ENCODE measurements around the gene CHCHD10. TPM values are rescaled to one million over a fixed set of nuclear protein-coding genes. Genes with fewer than 3 reads are reported as not detected.

The CHCHD10 gene
- total RNA-seq, 1 experiment from 2014 or later, result 198 TPM

DNA sequence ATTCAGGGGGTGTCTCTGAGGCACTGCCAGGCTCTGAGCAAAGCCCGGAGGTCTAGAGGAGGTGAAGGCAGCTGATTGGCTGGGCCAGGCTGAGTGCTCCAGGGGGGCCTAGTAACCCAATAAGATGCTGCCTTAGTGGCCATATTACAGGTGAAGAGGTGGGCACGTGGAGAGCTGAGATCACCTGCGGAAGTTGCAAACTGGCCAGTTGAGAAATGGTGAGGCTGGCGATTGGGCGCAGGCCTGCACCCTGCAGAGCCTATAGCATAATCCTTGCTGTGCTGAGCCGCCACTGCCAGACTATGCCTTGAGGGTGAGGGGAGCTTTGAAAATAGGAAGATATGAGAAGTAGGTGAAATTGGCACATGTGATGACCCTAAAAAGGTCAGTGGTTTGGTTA lies 49.4 kb upstream of the CHCHD10 start (continued):
- TF ChIP-seq, protein P1, sequence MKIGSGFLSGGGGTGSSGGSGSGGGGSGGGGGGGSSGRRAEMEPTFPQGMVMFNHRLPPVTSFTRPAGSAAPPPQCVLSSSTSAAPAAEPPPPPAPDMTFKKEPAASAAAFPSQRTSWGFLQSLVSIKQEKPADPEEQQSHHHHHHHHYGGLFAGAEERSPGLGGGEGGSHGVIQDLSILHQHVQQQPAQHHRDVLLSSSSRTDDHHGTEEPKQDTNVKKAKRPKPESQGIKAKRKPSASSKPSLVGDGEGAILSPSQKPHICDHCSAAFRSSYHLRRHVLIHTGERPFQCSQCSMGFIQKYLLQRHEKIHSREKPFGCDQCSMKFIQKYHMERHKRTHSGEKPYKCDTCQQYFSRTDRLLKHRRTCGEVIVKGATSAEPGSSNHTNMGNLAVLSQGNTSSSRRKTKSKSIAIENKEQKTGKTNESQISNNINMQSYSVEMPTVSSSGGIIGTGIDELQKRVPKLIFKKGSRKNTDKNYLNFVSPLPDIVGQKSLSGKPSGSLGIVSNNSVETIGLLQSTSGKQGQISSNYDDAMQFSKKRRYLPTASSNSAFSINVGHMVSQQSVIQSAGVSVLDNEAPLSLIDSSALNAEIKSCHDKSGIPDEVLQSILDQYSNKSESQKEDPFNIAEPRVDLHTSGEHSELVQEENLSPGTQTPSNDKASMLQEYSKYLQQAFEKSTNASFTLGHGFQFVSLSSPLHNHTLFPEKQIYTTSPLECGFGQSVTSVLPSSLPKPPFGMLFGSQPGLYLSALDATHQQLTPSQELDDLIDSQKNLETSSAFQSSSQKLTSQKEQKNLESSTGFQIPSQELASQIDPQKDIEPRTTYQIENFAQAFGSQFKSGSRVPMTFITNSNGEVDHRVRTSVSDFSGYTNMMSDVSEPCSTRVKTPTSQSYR (CRISPR knock-in tag; IDR thresholded peaks at IDR 0.05), result no peak
- TF ChIP-seq ELF4 (CRISPR knock-in tag; IDR thresholded peaks at IDR 0.05; ENCODE audit: low read depth) (no peak), E2F1 (CRISPR knock-in tag; IDR thresholded peaks at IDR 0.05) (no peak), ZNF425 (CRISPR knock-in tag; conservative IDR thresholded peaks at IDR 0.05) (no peak), IRF2 (CRISPR knock-in tag; IDR thresholded peaks at IDR 0.05; ENCODE audit: borderline replicate concordance, low read depth) (no peak), TCF7 (CRISPR knock-in tag; IDR thresholded peaks at IDR 0.05; ENCODE audit: low read depth) (no peak), ZSCAN18 (CRISPR knock-in tag; IDR thresholded peaks at IDR 0.05) (no peak), CREB1 (CRISPR knock-in tag; IDR thresholded peaks at IDR 0.05) (no peak), E2F5 (CRISPR knock-in tag; IDR thresholded peaks at IDR 0.05) (no peak), HMGA2 (CRISPR knock-in tag; IDR thresholded peaks at IDR 0.05) (no peak), TEAD1 (CRISPR knock-in tag; IDR thresholded peaks at IDR 0.05) (no peak)
- TF ChIP-seq, protein P2, sequence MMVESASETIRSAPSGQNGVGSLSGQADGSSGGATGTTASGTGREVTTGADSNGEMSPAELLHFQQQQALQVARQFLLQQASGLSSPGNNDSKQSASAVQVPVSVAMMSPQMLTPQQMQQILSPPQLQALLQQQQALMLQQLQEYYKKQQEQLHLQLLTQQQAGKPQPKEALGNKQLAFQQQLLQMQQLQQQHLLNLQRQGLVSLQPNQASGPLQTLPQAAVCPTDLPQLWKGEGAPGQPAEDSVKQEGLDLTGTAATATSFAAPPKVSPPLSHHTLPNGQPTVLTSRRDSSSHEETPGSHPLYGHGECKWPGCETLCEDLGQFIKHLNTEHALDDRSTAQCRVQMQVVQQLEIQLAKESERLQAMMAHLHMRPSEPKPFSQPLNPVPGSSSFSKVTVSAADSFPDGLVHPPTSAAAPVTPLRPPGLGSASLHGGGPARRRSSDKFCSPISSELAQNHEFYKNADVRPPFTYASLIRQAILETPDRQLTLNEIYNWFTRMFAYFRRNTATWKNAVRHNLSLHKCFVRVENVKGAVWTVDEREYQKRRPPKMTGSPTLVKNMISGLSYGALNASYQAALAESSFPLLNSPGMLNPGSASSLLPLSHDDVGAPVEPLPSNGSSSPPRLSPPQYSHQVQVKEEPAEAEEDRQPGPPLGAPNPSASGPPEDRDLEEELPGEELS (CRISPR knock-in tag; IDR thresholded peaks at IDR 0.05), result no peak

DNA sequence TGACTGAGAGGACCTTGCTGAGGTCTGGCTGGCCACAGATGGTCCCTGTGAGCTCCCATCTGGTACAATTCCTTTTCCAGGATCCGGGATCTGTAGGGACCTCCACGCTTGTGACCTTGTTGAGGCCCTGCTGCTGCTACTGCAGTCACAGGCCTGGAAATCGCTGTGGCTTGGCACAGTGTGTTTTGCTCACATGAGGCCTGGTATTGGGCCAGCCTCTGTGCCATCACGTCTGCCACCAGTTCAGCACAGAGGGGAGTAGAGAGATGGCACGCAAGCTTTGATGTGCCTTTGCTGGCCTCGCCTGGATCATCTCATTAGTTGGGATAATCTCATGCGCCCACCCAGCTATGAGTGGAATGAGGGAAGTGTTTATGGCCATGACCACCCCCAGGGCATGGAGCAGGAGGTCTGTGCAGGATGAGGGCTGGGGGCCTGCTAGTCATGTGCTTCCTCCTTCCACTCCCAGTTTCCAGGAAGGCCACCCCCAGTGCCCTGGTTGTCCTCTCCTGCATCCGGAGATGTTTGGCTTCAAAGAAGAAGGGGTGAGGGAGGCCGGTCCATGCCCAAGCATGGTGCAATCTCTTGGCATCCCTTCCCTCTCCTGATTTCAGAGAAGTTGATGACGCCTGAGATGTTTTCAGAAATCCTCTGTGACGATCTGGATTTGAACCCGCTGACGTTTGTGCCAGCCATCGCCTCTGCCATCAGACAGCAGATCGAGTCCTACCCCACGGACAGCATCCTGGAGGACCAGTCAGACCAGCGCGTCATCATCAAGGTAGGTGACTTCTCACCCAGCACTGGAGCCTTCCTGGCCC lies 48.6 kb upstream of the CHCHD10 start:
- Mint-ChIP-seq H3K4me3 (no peak overlapping the region), H3K36me3 (peaks cover 77% of the 10 kb centered on the region), H3K4me1 (0 out of 2 replicates have a peak, but pooled peaks cover 4% of the 10 kb centered on the region), H3K27ac (no peak overlapping the region; the same call in 1 of the 2 replicates), H3K9me3 (no peaks in the 10 kb centered on the region), H3K27me3 (ENCODE audit: low read depth) (no peaks in the 10 kb centered on the region)
- POLR2A ChIA-PET, result no interaction called here
- DNase-seq (ENCODE audit: low spot score), result no peak
- CTCF ChIA-PET, result interaction anchor here (0.9 kb wide), 1 partner anchor 33 kb away, joined by 3 read pairs; no protein-coding TSS in a partner anchor
- ATAC-seq, result no peak
- no peak for TF ChIP-seq ETV6 (CRISPR knock-in tag; IDR thresholded peaks at IDR 0.05)
- no peak for TF ChIP-seq ZNF396 (CRISPR knock-in tag; IDR thresholded peaks at IDR 0.05; ENCODE audit: borderline replicate concordance)
- no peak for TF ChIP-seq GABPB1 (CRISPR knock-in tag; IDR thresholded peaks at IDR 0.05)
- no peak for TF ChIP-seq E2F1 (CRISPR knock-in tag; IDR thresholded peaks at IDR 0.05)
- TF ChIP-seq, protein P3, sequence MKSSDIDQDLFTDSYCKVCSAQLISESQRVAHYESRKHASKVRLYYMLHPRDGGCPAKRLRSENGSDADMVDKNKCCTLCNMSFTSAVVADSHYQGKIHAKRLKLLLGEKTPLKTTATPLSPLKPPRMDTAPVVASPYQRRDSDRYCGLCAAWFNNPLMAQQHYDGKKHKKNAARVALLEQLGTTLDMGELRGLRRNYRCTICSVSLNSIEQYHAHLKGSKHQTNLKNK (CRISPR knock-in tag; IDR thresholded peaks at IDR 0.05), result no peak
- no peak for TF ChIP-seq MYBL2 (CRISPR knock-in tag; IDR thresholded peaks at IDR 0.05)
- TF ChIP-seq STAT6 (CRISPR knock-in tag; conservative IDR thresholded peaks at IDR 0.05; ENCODE audit: low read depth), result no peak
- no peak for TF ChIP-seq E2F5 (CRISPR knock-in tag; IDR thresholded peaks at IDR 0.05)
